GM12878 (cell line): ENCODE measurements around the gene TCF20. TPM values are rescaled to one million over a fixed set of nuclear protein-coding genes. Genes with fewer than 3 reads are reported as not detected.

ENCODE experiments used
- ATAC-seq: fragments of 200-7000 bp; cut with Tn5 transposase; 3 replicates; pipeline ENCODE4 v1.9.1; 2020; ENCODE audit warnings: mild to moderate bottlenecking, moderate library complexity
- BruUV-seq: library from RNA; stranded (reverse); fragments of 400-500 nt; replicated peaks from 2 replicates; lab custom pipeline; 2021; lab: Mats Ljungman, UMichigan
- CTCF ChIA-PET: fragments of 300-600 bp; sonication (Branson Sonifier 250); formaldehyde crosslinking; extraction: SDS; loops from one replicate; lab custom pipeline; 2021; ENCODE audit warnings: inconsistent platforms; lab: Yijun Ruan, JAX
- POLR2A ChIA-PET: fragments of 350-600 bp; formaldehyde crosslinking; extraction: SDS; loops from one replicate; lab custom pipeline; 2021; ENCODE audit warnings: inconsistent platforms; lab: Charles Lee
- RAD21 ChIA-PET: fragments of 300-600 bp; sonication (Branson Sonifier 250); formaldehyde crosslinking; loops from one replicate; lab custom pipeline; 2023; ENCODE audit warnings: antibody characterized with exemption; ENCODE audit not compliant: unreplicated experiment; lab: Charles Lee
- SMC1A ChIA-PET: fragments of 300-600 bp; sonication (Branson Sonifier 250); formaldehyde crosslinking; loops from one replicate; lab custom pipeline; 2023; ENCODE audit not compliant: unreplicated experiment, uncharacterized antibody; lab: Charles Lee
- DNase-seq: peaks from one replicate; pipeline ENCODE4 v3.0.0-alpha.2; 2011; ENCODE audit warnings: low read depth, low spot score
- FAIRE-seq: peaks from 3 replicates; lab custom pipeline; 2011; peaks lifted over from hg19 to GRCh38; lab: Jason Lieb, UNC
- H2AFZ ChIP-seq: 2 replicates; pipeline ENCODE4 v1.6.0; 2011; ENCODE audit warnings: low read depth, low read length, control low read depth; ENCODE audit not compliant: control insufficient read depth
- H3K27ac ChIP-seq: 2 replicates; pipeline ENCODE4 v1.5.1; 2011; ENCODE audit warnings: control low read depth; ENCODE audit not compliant: control insufficient read depth, insufficient read depth
- H3K27me3 ChIP-seq, 2 experiments: replicated peaks in 1 of 2; 2 replicates each; pipeline versions ENCODE4 v1.6.0 to v1.6.1; 2011; ENCODE audit warnings: low read length in 1 of 2; ENCODE audit not compliant: control insufficient read depth in 2 of 2, insufficient read depth in 2 of 2
- H3K36me3 ChIP-seq, 2 experiments: 2 replicates each; pipeline ENCODE4 v1.5.1; 2011; ENCODE audit warnings: low read length in 1 of 2; ENCODE audit not compliant: control insufficient read depth in 2 of 2, insufficient read depth in 2 of 2
- H3K4me1 ChIP-seq: 2 replicates; pipeline ENCODE4 v1.6.1; 2011; ENCODE audit warnings: mild to moderate bottlenecking, low read length, moderate library complexity, mixed read lengths; ENCODE audit not compliant: control insufficient read depth, insufficient read depth
- H3K4me2 ChIP-seq: 2 replicates; pipeline ENCODE4 v1.6.0; 2011; ENCODE audit warnings: control low read depth; ENCODE audit not compliant: control insufficient read depth, insufficient read depth
- H3K4me3 ChIP-seq: fragments of 200-600 bp; sonication (generic); 2 replicates; pipeline ENCODE4 v1.5.1; 2016
- H3K79me2 ChIP-seq: 2 replicates; pipeline ENCODE4 v1.6.0; 2011; ENCODE audit warnings: low read length; ENCODE audit not compliant: control insufficient read depth, insufficient read depth
- H3K9ac ChIP-seq: 2 replicates; pipeline ENCODE4 v1.8.0; 2011; ENCODE audit warnings: low read length, control low read depth, mixed read lengths; ENCODE audit not compliant: control insufficient read depth, insufficient read depth
- H3K9me3 ChIP-seq: replicated peaks from 3 replicates; pipeline ENCODE4 v1.5.1; 2011; ENCODE audit warnings: mild to moderate bottlenecking, low read length; ENCODE audit not compliant: control insufficient read depth, insufficient read depth
- H4K20me1 ChIP-seq: 2 replicates; pipeline ENCODE4 v1.6.0; 2011; ENCODE audit not compliant: control insufficient read depth, insufficient read depth
- ATF2 ChIP-seq: IDR thresholded peaks from 2 replicates; pipeline ENCODE4 v1.6.1; 2012; ENCODE audit warnings: low read length, inconsistent platforms
- BRCA1 ChIP-seq: IDR thresholded peaks from 2 replicates; pipeline ENCODE4 v1.6.1; 2011; ENCODE audit warnings: low read depth, low read length, improper control_type of control experiment
- CBFB ChIP-seq: IDR thresholded peaks from 2 replicates; pipeline ENCODE4 v1.6.1; 2016; ENCODE audit warnings: antibody characterized with exemption, low read depth
- CBX3 ChIP-seq: fragments of 200-600 bp; sonication (generic); IDR thresholded peaks from 2 replicates; pipeline ENCODE4 v1.6.1; 2016; ENCODE audit warnings: low read depth, borderline replicate concordance
- CHD1 ChIP-seq: IDR thresholded peaks from 2 replicates; pipeline ENCODE4 v1.6.1; 2012; ENCODE audit warnings: low read depth, low read length, improper control_type of control experiment
- E4F1 ChIP-seq: fragments of 450-650 bp; IDR thresholded peaks from 2 replicates; pipeline ENCODE4 v1.6.1; 2018; ENCODE audit warnings: borderline replicate concordance, mild to moderate bottlenecking; ENCODE audit not compliant: partially characterized antibody
- EGR1 ChIP-seq, 2 experiments: IDR thresholded peaks; 1 replicate in 1 of 2; 2 replicates in 1 of 2; pipeline ENCODE4 v1.6.1; 2011 to 2012; ENCODE audit warnings: low read depth in 2 of 2, low read length in 2 of 2, borderline replicate concordance in 1 of 2, mild to moderate bottlenecking in 1 of 2, moderate library complexity in 1 of 2
- IRF5 ChIP-seq: fragments of 450-650 bp; IDR thresholded peaks from 2 replicates; pipeline ENCODE4 v1.6.1; 2017; ENCODE audit warnings: borderline replicate concordance
- JUNB ChIP-seq: IDR thresholded peaks from 2 replicates; pipeline ENCODE4 v1.6.1; 2016; ENCODE audit warnings: antibody characterized with exemption, mild to moderate bottlenecking
- NFYB ChIP-seq: IDR thresholded peaks from 2 replicates; pipeline ENCODE4 v1.6.1; 2011; ENCODE audit warnings: low read depth, mild to moderate bottlenecking, low read length, improper control_type of control experiment, moderate library complexity; ENCODE audit not compliant: insufficient read depth
- NR2C2 ChIP-seq: IDR thresholded peaks from 2 replicates; pipeline ENCODE4 v1.6.1; 2011; ENCODE audit warnings: borderline replicate concordance, low read depth; ENCODE audit not compliant: control insufficient read depth, insufficient read length
- PML ChIP-seq: IDR thresholded peaks from 2 replicates; pipeline ENCODE4 v1.6.1; 2012; ENCODE audit warnings: low read length, inconsistent platforms
- SIN3A ChIP-seq: IDR thresholded peaks from 2 replicates; pipeline ENCODE4 v1.6.1; 2012; ENCODE audit warnings: low read depth, low read length, improper control_type of control experiment
- SREBF1 ChIP-seq: IDR thresholded peaks from 2 replicates; pipeline ENCODE4 v1.6.1; 2012; ENCODE audit warnings: mild to moderate bottlenecking, low read length
- TAF1 ChIP-seq: IDR thresholded peaks from 2 replicates; pipeline ENCODE4 v1.6.1; 2011; ENCODE audit warnings: mild to moderate bottlenecking, low read depth, low read length, borderline replicate concordance
- TCF12 ChIP-seq: IDR thresholded peaks from 2 replicates; pipeline ENCODE4 v1.6.1; 2011; ENCODE audit warnings: low read depth, mild to moderate bottlenecking, low read length
- ZBED1 ChIP-seq: IDR thresholded peaks from 2 replicates; pipeline ENCODE4 v1.6.1; 2016; ENCODE audit warnings: borderline replicate concordance
- WGBS: methylation state at CpG from one replicate; pipeline ENCODE4 v1.1.6; 2016; ENCODE audit warnings: low lambda C conversion rate; ENCODE audit not compliant: insufficient replicate concordance, insufficient coverage; ENCODE audit errors: missing lambda C conversion rate; 5-methylcytosine and 5-hydroxymethylcytosine counted together
- in situ Hi-C: fragments of 300-500 bp; cut with MboI; formaldehyde crosslinking; loops from 9 replicates; pipeline ENCODE4 v1.14.3; 2018; ENCODE audit warnings: mixed read lengths
- intact Hi-C: fragments of 100-400 bp; cut with micrococcal nuclease; formaldehyde crosslinking; loops from one replicate; pipeline ENCODE4 v1.14.2; 2022; ENCODE audit not compliant: unreplicated experiment
- polyA plus RNA-seq, 11 experiments: library from polyadenylated mRNA; depleted of rRNA in 4 of 11; unstranded in 6 of 11; stranded (reverse) in 5 of 11; fragments of >200 nt; fragmentation: Nextera tagmentation in 4 of 11; fragmentation: Illumina TruSeq in 1 of 11; extraction: Ambion mirVana in 4 of 11; extraction: Trizol in 1 of 11; gene quantifications; 1 replicate in 1 of 11; 2 replicates in 10 of 11; pipeline versions ENCODE4 v1.2.1 to v1.2.3, GENCODE V29; 2011 to 2016; ENCODE audit warnings: inconsistent platforms in 2 of 11, missing spikeins in 2 of 11, low read depth in 1 of 11
- total RNA-seq, 4 experiments: library from RNA; depleted of rRNA in 3 of 4; stranded (reverse); fragments of >200 nt in 3 of 4; fragmentation: Illumina TruSeq in 1 of 4; extraction: Trizol in 1 of 4; gene quantifications; 2 replicates each; pipeline versions ENCODE4 v1.2.1 to v1.2.3, GENCODE V29; 2013 to 2021

Gene TCF20
- total and polyA plus RNA-seq, 10 of the 15 experiments (the other 5 are each of a cell fraction or from before 2014, with no cell fraction given), result 0.64 to 52.9 (median 22.6) TPM

- TF ChIP-seq ATF2, result no peak
- no peak for TF ChIP-seq CBX3
- TF ChIP-seq EGR1 (IDR thresholded peaks at IDR 0.05; ENCODE audit: borderline replicate concordance in 1 of 2, low read depth in 2 of 2, low read length in 2 of 2), result no peak
- no peak for TF ChIP-seq NFYB
- TF ChIP-seq SIN3A, result no peak
- TF ChIP-seq JUNB, result no peak
- no peak for TF ChIP-seq CBFB
- TF ChIP-seq E4F1, result no peak
- no peak for TF ChIP-seq PML
- no peak for TF ChIP-seq BRCA1
- no peak for TF ChIP-seq TCF12
- no peak for TF ChIP-seq SREBF1
- TF ChIP-seq IRF5, result no peak
- no peak for TF ChIP-seq CHD1
- no peak for TF ChIP-seq TAF1
- TF ChIP-seq NR2C2, result no peak
- TF ChIP-seq ZBED1, result no peak
- intact Hi-C loops (no loop called here), in situ Hi-C loops (no loop called here)
- no peaks in the 10 kb centered on the region for H3K79me2 ChIP-seq
- H3K4me2 ChIP-seq, result no peak overlapping the region
- H3K27me3 ChIP-seq, result no peaks in the 10 kb centered on the region
- H2AFZ ChIP-seq, result no peak overlapping the region
- FAIRE-seq, result no peak
- RAD21 ChIA-PET, result no interaction called here
- BruUV-seq, result no TSS peak
- H3K9ac ChIP-seq, result no peak overlapping the region
- CTCF ChIA-PET, result no interaction called here
- no peaks in the 10 kb centered on the region for H3K36me3 ChIP-seq
- SMC1A ChIA-PET, result interaction anchor here (0.8 to 1.8 kb wide), 2 partner anchors 117 to 162 kb away, joined by 3 to 4 read pairs; no protein-coding TSS in a partner anchor
- no peak for DNase-seq
- peaks cover 4% of the 10 kb centered on the region for H3K4me1 ChIP-seq
- ATAC-seq, result no peak
- H3K4me3 ChIP-seq, result no peak overlapping the region
- POLR2A ChIA-PET, result interaction anchor here (0.8 kb wide), 1 partner anchor 41 kb away, joined by 3 read pairs; no protein-coding TSS in a partner anchor
- WGBS, result 61% methylated on average over 3 of the region's 3 CpGs
- H3K9me3 ChIP-seq, result no peaks in the 10 kb centered on the region; the same call in 2 of the 3 replicates
- H3K27ac ChIP-seq, result no peak overlapping the region
- no peaks in the 10 kb centered on the region for H4K20me1 ChIP-seq
These were observed 48.5 kb upstream of the TCF20 start for GRCh38 chr22:42318967-42319366.
